Suppressor macrophage treated with lipopolysaccharide for 4 hours (primary cell): ENCODE results near the gene CYP1B1.
"Not testable (repeated sequence)": the region's sequence is repeated elsewhere in the genome, so short reads cannot be mapped to it uniquely, and the experiment has no call there.

Source experiments
- DNase-seq: peaks from one replicate; pipeline ENCODE4 v3.0.0-alpha.2; 2020

The CYP1B1 gene

DNA sequence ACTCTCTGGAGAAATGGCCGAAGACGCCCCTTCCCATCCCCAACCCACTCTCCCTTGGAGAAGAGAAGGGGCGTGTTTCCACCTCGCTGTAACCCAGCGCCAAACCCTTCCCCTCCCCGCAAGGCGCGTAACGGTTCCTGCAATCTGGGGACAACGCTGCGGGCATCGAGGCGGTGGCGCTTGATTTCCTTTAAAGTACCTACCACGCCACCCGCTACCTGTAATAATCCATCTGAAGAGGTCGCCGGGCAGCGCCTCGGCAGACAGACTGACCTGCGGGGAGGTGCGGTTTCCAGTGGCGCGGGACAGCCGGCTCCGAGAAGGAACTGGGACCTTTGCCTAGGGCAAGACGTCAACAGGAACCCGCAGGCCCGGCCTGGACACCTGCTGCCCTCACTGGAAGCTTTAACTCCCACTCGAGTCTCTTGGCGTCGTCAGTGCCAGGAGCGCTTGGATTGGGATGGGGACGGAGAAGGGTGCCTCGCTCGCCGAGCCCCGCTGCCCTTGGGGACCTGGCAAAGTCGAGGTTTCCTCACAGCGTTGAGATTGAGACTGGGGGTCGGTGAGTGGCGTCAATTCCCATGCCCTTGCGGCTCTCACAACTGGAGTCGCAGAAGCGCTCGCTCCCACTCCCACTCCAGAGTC, at the start of gene CYP1B1:
Gene CYP1B1, minus strand, starts transcription at position 645 of the 645 bp plus-strand sequence. CDS start 763 bp downstream, outside the sequence.
- peak; percentile 43 for DNase-seq

DNA sequence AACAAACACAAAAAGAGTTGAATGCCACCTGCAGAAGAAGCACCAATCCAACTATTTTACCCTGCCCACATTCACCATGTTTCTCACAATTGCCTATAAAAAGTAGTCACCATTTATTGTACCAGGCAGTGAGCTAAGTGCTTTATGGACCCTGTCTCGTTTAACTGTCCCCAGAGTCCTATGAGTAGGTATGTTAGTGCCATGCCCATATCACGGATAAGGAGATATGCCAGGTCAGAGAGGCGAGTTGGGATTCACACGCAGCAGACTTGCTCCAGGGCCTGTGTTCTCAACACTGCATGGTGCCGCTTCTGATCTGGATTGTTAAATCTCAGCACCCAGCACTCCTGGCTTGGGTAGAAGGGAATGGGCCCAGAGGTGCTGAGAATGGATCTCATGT, 49.1 kb upstream of the CYP1B1 start:
- DNase-seq, result no peak

DNA sequence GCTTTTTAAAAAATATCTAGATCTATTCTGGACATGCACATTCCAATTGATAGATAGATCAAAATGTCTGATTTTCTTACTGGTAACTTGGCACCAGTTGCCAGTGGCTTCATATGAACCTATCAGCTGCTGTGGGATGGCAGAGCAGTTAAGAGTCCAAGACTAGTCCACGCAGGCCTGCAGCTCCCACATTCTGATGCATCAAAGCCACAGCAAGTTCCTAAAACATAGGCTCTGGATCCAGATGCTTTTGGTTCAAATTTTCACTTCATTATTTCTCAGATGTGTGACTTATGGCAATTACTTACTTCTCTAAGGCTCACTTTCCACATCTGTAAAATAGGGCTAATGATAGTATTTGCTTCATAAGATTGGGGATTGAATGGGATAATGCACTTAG, 48.0 kb upstream of the CYP1B1 start:
- DNase-seq, result no peak

DNA sequence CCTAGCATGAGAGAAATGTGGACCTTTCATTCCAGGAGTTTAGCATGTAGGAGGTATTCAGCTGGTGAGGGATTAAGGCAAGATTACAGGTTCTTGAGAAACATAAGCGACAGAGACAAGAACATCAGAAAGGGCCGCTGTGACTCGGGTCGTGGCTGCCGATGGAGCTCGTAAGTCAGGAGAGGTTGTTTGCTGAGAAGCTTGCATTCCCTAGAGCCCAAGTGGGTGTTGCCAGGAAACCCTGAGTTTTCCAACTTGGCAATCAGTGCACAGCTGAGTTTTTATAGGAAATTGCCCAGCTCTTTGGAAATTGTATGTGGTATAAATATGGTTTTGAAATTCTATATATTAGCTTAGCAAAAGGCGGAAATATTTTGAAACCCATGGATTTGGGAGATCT, 46.4 kb upstream of the CYP1B1 start:
- DNase-seq, result no peak

DNA sequence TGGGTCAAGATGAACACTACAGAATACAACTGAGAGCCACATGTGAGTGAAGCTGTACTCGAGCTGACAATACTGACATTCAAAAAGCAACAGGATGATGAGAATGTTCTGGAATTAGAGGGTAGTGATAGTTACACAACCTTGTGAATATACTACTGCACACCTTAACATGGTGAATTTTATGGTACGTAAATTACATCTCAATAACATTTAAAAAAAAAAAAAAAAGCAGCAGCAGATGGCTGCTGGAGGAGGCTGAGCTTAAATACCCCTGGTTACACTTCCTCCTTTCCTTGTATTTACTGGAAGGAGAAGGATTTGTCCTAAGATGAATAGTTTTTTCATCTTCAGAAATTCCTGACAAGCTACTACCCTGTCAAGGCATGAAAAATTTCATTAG, 45.5 kb upstream of the CYP1B1 start:
- DNase-seq, result no peak

DNA sequence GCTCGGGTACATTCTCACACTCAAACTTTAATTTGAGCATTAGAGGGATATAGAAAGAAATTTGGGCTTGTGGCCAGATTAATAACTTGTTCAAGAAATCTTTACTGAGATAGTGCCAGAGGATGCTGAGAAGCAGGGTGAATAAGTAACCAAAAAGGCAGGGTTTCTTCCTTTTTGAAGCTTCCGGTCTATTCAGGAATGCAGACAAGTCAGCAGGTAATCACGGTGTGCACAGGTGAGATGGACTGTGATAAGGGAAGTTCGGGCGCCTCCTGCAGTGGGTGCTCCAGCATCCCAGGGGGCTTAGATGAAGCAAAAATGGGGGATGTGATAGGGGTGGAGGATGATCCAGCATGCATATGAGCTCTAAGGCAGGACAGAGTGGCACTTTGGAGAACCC, 44.9 kb upstream of the CYP1B1 start:
- DNase-seq, result no peak

DNA sequence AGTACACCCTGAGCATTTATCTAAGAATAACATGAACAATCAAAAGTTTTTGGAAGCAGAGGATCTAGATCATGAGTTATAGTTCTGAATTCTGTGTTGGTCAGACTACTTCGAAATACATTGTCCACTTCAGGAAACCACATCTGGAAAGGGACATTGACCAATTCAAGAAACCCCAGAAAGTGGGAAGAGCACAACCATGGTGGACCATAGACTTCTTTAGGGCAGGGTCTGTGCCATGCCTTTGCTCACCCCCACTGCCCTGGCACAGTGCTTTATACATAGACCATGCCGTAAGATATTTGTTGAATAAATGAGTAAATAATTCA, 44.3 kb upstream of the CYP1B1 start:
- DNase-seq, result no peak

DNA sequence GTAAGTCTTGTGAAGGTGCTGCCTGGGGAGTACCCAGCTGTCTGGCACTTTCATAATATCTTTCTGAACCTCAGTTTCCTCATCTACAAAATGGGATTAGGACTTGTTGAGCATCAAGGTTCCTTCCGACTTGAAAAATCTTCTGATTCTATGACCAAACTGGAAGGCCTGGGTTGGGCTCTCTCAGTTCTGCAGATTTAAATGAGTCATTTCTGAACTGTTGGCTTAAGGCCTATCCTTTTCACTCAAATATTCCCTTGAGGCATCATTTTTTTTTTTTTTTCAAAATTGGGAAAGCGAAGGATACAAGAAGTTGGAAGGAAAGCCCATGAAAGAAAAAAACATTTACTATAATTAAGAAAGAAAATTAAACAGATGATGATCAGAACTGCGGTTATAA, 40.8 kb upstream of the CYP1B1 start:
- DNase-seq, result peak; percentile 53

DNA sequence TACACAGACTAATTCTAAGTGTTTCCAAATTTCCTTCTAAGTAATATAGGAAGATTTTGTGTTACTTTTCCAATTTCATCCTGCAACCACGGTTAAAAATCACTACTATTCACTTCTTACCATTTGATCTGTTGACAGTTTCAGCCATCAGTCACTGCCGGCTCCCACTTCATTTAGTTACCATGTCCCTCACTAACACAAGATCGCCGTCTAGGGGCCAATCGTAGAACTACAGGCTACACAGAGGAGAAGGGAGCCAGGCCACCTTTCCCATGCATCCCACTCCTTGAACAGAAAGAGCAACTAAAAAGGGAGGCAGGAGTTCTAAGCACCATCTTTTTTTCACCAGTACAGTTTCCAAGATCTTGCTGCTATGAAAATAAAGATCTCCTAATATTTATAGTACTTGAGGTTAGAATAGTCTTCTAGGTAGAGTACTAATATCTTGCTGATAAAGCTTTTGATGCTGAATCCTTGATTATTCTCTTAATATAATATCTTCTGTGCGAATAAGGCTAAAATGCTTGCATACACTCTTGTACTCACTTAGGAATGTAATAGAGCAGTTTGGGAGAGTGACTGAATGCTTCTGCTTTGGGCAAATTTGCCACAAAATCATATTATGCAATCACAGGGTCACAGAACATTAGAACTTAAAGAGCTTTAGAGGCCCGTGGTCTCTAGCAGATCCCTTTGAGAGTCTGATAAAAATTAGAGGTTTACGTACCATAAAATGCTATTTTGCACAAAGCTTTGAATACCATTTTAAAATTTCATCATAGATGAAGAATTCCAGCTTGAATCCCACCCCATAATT, 39.5 kb upstream of the CYP1B1 start:
- peak; percentile 90 for DNase-seq

DNA sequence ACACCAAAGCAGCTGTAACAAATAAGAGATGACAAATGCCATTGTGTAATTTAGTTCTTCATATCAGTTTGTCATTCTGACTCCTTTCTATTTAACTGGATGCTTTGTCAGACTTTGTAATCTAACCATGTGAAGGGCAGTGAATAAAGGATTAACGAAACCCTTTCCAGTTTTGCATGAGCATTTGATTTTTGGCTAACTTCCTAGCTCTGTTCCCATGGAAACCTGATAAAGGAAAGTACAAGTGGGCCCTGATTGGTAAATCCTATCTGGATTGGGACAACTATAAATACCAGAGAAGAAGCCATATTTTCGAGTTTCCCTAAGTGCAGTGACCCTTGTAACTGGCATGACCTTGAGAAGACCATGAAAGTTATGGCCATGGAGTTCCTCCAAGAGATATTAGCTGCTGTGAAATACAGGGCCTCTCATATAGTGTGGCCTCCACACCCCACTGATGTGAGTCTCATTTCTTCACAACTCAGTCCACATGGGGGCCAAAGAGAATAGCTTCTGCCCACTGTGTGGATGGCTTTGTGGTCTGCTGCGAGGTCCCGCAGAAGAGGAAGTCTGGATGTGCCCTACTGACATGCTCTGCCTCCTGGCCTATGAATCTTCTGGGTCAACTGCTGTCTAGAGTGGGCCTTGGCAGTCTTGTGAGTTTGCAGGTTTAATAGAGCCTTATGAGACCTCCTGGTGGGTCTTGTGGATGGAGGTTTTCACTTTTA, 38.2 kb upstream of the CYP1B1 start:
- peak; percentile 90 for DNase-seq

DNA sequence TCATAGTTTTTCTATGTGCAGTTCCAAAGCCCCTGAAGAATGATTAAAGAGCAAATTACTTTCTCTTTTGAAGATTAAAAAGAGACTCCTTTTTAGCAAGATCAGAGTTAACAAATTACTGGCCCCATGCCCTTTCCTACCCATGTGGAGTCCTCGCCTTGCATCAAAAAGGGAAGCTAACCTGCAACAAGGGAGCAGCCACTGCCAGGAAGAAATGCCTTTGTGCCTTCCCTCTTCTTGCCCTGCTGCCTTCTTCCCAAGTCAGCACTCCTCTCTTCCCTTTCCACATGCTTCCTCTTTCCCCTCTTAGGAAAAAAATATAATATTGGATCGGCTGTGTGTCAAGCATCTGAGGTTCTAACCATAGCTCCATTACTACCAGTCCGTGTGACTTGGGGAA, 37.1 kb upstream of the CYP1B1 start:
- DNase-seq, result peak; percentile 75

DNA sequence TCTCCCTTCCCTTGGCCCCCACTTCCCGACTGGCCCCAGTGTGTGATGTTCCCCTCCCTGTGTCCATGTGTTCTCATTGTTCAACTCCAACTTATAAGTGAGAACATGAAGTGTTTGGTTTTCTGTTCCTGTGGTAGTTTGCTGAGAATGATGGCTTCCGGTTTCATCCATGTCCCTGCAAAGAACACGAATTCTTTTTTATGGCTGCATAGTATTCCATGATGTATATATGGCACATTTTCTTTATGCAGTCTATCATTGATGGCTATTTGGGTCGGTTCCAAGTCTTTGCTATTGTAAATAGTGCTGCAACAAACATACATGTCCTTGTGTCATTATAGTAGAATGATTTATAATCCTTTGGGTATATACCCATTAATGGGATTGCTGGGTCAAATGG, 35.4 kb upstream of the CYP1B1 start:
- DNase-seq, result not testable (repeated sequence)

DNA sequence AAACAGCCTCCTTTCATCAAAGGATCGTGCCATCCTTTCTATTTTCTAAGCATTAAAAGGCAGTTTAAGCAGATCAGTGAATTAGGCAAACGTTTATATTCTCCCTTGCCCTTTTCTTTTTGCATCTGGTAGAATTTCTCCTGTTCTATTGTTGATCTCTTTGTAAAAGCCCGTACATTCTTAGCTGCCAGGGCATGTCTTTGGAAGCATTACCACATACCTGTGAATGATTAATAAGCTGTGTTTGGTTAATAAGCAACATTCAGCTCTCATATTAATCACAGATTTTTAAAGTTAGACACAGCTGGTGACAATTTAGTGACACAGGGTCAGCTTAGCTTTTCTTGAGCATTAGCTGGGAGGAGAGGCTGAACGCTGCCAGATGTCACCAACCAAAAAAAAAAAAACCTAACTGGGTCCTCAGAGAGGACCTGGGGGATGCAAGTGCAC, 33.8 kb upstream of the CYP1B1 start:
- DNase-seq, result no peak

DNA sequence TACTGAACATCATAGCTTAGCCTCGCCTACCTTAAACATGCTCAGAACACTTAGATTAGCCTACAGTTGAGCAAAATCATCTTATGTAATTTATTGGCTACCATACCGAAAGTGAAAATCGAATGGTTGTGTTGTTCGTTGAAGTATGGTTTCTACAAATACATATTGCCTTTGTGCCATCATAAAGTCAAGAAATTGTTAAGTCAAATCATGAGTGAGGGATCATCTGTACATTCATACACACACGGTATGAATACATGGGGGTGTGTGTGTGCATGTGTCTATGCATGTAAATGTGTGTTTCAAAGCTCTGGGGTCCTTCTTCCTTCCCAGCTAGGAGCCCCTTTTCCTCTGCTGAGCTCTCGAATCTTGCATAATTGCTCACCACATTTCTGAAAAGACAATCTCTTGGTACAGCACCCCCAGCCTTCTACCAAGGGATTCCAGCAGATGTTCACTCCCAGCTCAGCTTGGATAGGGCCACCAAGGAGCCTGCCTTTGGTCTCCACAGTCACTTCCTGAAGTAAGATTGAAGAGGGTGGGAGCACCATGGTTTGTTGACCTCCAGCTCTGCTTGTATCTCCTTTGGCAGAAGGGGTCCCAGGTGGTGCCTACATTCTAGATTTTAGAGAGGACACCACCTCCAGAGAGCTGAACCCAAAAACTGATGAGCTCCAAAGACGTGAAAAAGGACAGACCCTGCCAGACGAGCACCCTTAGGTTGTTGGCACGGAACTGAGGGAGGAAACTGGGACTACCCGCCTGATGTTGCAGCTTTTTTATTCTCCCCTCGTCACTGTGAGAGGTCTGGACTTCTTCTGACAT, 33.2 kb upstream of the CYP1B1 start:
- DNase-seq, result no peak

DNA sequence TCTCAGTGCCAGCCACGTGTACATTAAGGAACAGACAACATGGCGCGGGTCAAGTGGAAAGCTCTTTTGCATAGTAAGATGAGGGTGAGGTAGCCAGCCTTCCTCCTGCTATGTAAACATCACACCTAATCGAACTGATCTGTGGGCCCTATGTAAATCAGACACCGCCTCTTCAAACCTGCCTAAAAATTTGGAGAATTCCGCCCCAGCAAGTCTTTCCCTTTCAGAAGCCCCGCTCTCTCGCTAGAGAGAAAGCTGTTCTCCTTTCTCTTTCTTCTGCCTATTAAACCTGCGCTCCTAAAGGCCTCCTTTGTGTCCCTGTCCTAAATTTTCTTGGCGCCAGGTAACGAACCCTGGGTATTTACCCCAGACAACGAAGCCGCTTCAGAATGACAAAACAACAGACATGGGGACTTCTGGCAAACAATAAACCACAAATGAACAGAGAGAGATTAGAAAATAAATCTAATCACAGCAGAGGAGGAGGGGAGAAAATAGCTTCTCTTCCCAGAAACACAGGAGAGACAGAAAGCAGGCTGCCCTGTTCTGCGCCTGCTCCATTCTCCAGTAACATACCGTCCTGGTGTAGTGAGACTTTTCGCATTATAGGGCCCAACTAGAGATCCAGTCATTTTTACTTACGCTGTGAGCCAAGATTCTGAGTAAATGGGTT, 31.9 kb upstream of the CYP1B1 start:
- no peak for DNase-seq

DNA sequence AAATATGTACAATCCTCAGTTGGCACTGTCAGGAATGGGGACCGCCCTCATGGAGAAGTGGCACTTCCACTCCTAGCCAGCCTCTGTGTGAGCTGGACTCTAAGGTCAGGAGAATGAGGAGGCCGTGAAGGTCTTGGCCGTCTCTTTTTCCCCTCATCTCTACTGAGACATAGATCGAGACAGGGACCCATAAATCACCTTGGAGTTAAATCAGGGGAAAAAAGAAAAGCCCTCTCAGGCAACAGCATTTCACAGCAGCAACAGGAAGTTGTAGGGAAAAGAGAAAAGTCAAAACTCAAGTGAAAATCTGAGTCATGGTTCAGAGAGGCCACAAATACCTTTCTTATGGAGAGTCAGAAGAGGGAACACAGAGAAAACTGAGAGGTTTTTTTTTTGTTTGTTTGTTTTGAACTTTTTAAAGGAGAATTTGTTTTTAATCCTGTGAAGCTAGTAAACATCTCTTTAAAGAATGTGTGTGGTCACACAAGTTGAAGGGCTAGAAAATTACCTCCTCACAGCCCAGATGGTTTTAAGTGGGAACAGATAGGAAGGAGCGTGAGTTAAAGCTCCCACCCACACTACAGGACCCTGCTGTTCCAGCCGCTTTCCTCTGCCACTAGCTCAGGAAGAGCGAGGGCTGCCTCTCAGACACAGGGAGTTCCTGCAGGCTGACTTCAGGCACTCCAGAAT, 30.6 kb upstream of the CYP1B1 start:
- no peak for DNase-seq

DNA sequence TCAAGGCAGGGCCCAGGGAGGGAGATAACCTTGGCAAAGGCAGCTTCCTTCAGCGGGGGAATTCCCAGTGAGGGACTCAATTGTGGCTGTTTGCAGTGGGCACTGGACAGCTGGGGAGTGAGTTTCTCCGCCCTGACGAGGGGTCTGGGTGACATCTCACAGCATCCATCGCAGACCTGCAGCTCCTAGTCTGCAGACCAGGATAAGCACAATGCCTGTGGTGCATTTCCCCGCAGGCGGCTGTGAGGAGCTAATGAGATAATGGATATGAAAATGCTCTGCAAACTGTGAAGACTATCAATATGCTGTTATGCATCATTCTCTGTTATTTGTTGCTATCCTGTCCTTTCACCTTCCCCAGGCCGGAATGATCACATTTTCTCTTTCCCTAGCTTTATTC, 30.0 kb upstream of the CYP1B1 start:
- DNase-seq, result no peak

DNA sequence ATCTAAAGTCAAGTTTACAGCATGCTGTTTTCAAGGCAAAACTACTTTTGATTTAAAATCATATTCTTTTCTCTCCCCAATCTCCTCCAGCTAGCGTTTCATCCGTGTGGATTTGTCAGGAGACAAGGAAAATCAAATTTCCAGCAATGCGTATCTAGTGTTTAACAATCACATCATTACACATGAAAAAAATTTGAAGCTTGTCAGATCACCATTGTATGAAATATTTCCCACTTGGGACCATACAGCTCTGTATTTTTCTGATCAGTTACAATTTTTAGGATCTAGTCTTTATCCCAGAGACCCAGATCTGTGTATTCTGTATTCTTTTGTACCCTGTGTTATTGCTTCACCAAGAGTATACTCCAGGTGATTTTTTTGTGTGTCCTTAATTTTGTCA, 28.6 kb upstream of the CYP1B1 start:
- no peak for DNase-seq

DNA sequence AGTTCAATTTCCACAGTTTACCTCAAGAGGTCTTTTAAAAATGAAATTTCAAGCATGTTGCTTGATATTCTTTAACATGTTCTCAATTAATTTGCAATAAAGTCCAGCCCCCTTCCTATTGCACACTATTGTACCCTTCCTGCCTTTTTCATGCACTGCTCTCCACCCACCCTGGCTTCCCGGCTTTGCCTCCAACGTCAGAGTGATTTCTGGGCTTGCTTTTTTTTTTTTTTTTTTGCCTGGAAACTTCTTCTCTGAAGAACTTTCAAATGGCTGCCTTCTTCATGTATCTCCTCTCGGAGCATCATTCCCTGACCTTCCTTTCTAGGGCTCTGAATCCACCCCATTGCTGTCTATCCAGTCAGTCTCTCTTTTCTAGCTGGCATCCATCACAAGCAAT, 24.4 kb upstream of the CYP1B1 start:
- no peak for DNase-seq

DNA sequence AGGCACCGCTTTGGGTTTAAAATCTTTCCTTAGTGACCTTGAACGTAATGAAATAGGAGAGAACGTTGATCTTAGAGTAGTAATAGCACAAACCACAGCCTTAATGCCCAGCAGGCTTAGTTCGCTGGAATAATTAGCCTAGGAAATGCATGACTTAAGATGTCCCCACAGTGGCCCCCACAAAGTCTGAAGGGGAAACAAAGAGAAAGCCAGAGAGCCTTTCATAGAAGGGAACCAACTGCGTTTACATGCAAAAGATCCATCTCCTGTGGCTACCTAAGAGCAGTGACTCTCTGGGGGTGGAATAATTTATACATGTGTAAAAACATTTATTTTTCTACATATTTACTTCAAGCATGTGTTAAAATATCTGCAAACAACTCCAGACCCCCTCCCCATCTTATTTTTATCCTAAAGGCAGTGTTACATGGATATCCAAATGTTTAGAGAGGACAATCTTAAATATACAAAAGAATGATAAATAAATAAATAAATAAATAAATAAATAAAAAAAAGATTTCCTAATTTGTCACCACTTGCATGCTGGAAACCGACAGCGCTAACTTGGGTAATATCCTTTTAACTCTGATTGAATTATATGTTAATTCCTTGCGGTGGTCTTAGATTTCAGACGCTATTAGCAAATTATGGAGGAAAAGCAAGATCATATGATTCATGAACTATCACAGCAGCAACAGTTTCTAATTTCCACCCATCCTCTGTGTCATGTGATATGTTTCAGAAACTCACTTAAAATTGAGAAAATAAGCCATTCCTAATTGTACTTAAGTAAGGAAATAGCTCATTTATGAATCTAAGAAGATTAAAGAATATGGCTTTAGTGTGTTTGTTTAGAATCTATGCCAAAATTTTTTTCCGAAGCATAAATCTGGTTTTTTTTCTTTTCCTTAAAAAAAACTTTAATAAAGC, 23.4 kb upstream of the CYP1B1 start:
- DNase-seq, result peak; percentile 30
